Measurements from ENCODE around the gene ADSL. TPM values are rescaled to one million over a fixed set of nuclear protein-coding genes. Genes with fewer than 3 reads are reported as not detected.

ADSL gene
- total RNA-seq (2014; rRNA removed) (72.6 and 93.8 TPM in 2 replicates), Bru-seq, nascent RNA (percentile 71 among the genes with signal in this experiment), BruChase-seq, experiment 1, labeled RNA remaining after a 6-hour chase (percentile 85 among the genes with signal in this experiment), BruChase-seq, experiment 2, labeled RNA remaining after a 2-hour chase (percentile 83 among the genes with signal in this experiment)
- long read RNA-seq, full-length matches to known transcripts: 68 of 79 reads
- long read RNA-seq, partial matches to known transcripts: 3 of 79 reads
- long read RNA-seq, other reads (novel, unspliced or antisense): 8 of 79 reads

DNA sequence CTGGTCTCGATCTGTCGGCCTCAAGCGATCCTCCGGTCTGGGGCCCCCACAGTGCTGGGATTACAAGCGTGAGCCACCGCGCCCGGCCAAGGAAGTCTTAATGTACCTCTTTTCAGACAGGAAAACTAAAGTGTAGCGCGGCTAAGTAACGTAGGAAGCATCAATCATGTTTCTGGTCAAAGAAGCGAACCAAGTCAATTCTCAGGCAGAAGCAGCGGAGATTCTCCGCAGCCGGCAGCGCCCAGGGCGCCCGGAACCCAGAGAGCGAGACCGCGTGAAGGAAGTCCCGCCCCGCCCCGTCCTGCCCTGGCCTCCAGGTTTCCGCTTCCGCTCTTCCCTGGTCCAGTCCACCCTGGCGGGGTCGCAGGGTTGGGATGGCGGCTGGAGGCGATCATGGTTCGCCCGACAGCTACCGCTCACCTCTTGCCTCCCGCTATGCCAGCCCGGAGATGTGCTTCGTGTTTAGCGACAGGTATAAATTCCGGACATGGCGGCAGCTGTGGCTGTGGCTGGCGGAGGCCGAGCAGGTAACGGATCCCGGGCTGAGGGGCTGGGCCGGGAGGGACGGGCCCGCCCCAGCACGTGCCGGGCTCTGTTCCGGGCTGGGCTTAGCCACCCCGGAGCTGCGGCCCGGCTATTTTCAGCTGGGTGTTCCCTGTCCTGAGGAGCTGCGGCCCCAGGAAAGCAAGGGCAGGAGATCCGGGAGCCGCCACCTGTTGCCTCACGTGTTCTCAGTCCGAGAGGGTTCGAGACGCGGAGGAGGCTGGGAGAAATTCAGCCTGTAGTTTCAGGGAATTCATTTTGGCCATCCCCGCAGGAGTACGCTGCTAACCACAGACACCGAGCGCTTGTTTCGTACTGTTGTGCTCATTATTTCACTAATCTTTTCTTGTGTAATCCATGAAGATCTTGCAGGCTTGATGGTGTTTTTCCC is at the start of gene ADSL:
Gene ADSL (plus strand): TSS at position 316 of the 934 bp plus-strand sequence. CDS start 59 bp downstream, at position 375.
- intact Hi-C loops (cut with micrococcal nuclease): loop anchor here (2.0 to 5.0 kb wide), 3 partner anchors 109 to 302 kb away; partner anchors contain the start of gene TNRC6B
- ATAC-seq (peak; percentile 93), DNase-seq (peak; percentile 76)
- peaks cover 34% of the 10 kb centered on the region for H3K79me2 ChIP-seq (ENCODE audit: low read length)
- H3F3A ChIP-seq (ENCODE audit: low read length, unreplicated experiment): no peaks in the 10 kb centered on the region
- peaks cover 6% of the 10 kb centered on the region; the same call in 1 of the 2 replicates for H3K4me1 ChIP-seq (ENCODE audit: insufficient read depth, low read length)
- H3K36me3 ChIP-seq (ENCODE audit: low read depth, low read length): peaks cover 6% of the 10 kb centered on the region; the same call in 1 of the 2 replicates
- TF ChIP-seq EZH2phosphoT487 (IDR thresholded peaks at IDR 0.05; ENCODE audit: borderline replicate concordance, low read length): no peak
- no peak for TF ChIP-seq EZH2 (IDR thresholded peaks at IDR 0.05; ENCODE audit: low read length, unreplicated experiment)
- TF ChIP-seq, protein P1, sequence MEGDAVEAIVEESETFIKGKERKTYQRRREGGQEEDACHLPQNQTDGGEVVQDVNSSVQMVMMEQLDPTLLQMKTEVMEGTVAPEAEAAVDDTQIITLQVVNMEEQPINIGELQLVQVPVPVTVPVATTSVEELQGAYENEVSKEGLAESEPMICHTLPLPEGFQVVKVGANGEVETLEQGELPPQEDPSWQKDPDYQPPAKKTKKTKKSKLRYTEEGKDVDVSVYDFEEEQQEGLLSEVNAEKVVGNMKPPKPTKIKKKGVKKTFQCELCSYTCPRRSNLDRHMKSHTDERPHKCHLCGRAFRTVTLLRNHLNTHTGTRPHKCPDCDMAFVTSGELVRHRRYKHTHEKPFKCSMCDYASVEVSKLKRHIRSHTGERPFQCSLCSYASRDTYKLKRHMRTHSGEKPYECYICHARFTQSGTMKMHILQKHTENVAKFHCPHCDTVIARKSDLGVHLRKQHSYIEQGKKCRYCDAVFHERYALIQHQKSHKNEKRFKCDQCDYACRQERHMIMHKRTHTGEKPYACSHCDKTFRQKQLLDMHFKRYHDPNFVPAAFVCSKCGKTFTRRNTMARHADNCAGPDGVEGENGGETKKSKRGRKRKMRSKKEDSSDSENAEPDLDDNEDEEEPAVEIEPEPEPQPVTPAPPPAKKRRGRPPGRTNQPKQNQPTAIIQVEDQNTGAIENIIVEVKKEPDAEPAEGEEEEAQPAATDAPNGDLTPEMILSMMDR (conservative IDR thresholded peaks at IDR 0.05; ENCODE audit: low read depth, low read length): no peak
- H2AFZ ChIP-seq (ENCODE audit: low read length): peak within 1 kb of the TSS; percentile 90
- CTCF ChIA-PET: no interaction called here
- H3K4me3 ChIP-seq (ENCODE audit: low read length): peak within 1 kb of the TSS; percentile 92
- H3K9me2 ChIP-seq (replicated peaks; ENCODE audit: low read length): no peaks in the 10 kb centered on the region
- POLR2A ChIA-PET (ENCODE audit: unreplicated experiment): interaction anchor here (1.2 kb wide), 1 partner anchor 302 kb away, joined by 7 read pairs; no protein-coding TSS in a partner anchor
- H3K27ac ChIP-seq (ENCODE audit: low read length): peak within 1 kb of the TSS; percentile 76
- peak within 1 kb of the TSS; percentile 83 for H3K9ac ChIP-seq (ENCODE audit: low read length)
- H3K4me2 ChIP-seq (ENCODE audit: low read length): peak within 1 kb of the TSS; percentile 89
- H4K20me1 ChIP-seq (ENCODE audit: low read length): no peaks in the 10 kb centered on the region
- no TSS peak for BruUV-seq (replicated peaks)
- H3K27me3 ChIP-seq (ENCODE audit: low read length): no peaks in the 10 kb centered on the region
- no peaks in the 10 kb centered on the region for H3K9me3 ChIP-seq (ENCODE audit: low read length)

DNA sequence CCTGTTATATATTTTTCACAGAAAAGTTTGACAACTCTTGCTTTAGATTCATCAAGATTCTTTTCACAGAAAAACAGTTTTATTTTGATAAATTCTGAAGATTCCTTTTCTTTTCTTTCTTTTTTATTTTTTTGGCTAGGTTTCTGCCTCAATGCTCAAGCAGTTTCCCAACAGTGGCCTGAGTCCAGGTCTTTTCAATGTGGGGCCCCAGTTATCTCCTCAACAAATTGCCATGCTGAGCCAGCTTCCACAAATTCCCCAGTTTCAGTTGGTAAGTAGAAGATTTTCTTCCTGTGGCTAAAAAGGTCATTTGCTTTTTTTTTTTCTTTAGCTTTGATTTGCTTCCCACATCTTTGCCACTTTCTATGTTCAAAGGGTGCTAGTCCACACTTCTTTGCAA is 46.0 kb upstream of the ADSL start:
- no peak overlapping the region for H3K4me2 ChIP-seq (ENCODE audit: low read length)
- H3F3A ChIP-seq (ENCODE audit: low read length, unreplicated experiment): no peaks in the 10 kb centered on the region
- TF ChIP-seq, protein P1 (conservative IDR thresholded peaks at IDR 0.05; ENCODE audit: low read depth, low read length): no peak
- no peak for TF ChIP-seq EZH2phosphoT487 (IDR thresholded peaks at IDR 0.05; ENCODE audit: borderline replicate concordance, low read length)
- TF ChIP-seq EZH2 (IDR thresholded peaks at IDR 0.05; ENCODE audit: low read length, unreplicated experiment): no peak
- no peak for DNase-seq
- H3K9me2 ChIP-seq (replicated peaks; ENCODE audit: low read length): no peaks in the 10 kb centered on the region
- H3K36me3 ChIP-seq (ENCODE audit: low read depth, low read length): no peaks in the 10 kb centered on the region; the same call in none of the 2 replicates
- intact Hi-C loops (cut with micrococcal nuclease): no loop called here
- POLR2A ChIA-PET (ENCODE audit: unreplicated experiment): no interaction called here
- BruUV-seq (replicated peaks): no TSS peak
- no peaks in the 10 kb centered on the region for H3K4me1 ChIP-seq (ENCODE audit: insufficient read depth, low read length)
- no peaks in the 10 kb centered on the region for H3K9me3 ChIP-seq (ENCODE audit: low read length)
- ATAC-seq: no peak
- no peak overlapping the region for H2AFZ ChIP-seq (ENCODE audit: low read length)
- H3K4me3 ChIP-seq (ENCODE audit: low read length): no peak overlapping the region
- H3K9ac ChIP-seq (ENCODE audit: low read length): no peak overlapping the region
- CTCF ChIA-PET: no interaction called here
- H3K27me3 ChIP-seq (ENCODE audit: low read length): no peaks in the 10 kb centered on the region
- no peaks in the 10 kb centered on the region for H4K20me1 ChIP-seq (ENCODE audit: low read length)
- H3K79me2 ChIP-seq (ENCODE audit: low read length): no peaks in the 10 kb centered on the region
- H3K27ac ChIP-seq (ENCODE audit: low read length): no peak overlapping the region
